Spleen (tissue), 13 donors: ENCODE measurements around the gene LMOD1. TPM values are rescaled to one million over a fixed set of nuclear protein-coding genes. Genes with fewer than 3 reads are reported as not detected.
A peak's percentile ranks its signal among the peaks of the same experiment; 100 is the strongest.

Experiments
- DNase-seq: peaks from one replicate; pipeline ENCODE4 v3.0.0-alpha.2; 2020
- H3K27ac ChIP-seq, 8 donors: fragments of 200-600 bp; sonication (generic) in 7 of 8; 1 replicate in 4 of 8; 2 replicates in 4 of 8; pipeline versions ENCODE4 v1.5.0 to v1.8.0; 2016 to 2021; ENCODE audit warnings: inconsistent platforms in 4 of 8, mild to moderate bottlenecking in 4 of 8, moderate library complexity in 1 of 8
- H3K27me3 ChIP-seq, 7 donors: fragments of 200-600 bp; sonication (generic) in 6 of 7; replicated peaks in 1 of 7; 1 replicate in 4 of 7; 2 replicates in 3 of 7; pipeline versions ENCODE4 v1.5.0 to v1.8.0; 2016 to 2021; ENCODE audit warnings: inconsistent platforms in 3 of 7, mild to moderate bottlenecking in 1 of 7
- H3K36me3 ChIP-seq, 6 donors: fragments of 200-600 bp; sonication (generic) in 5 of 6; 1 replicate in 4 of 6; 2 replicates in 2 of 6; pipeline versions ENCODE4 v1.5.0 to v1.8.0; 2016 to 2021; ENCODE audit warnings: inconsistent platforms in 2 of 6
- H3K4me1 ChIP-seq, 6 donors: fragments of 200-600 bp; sonication (generic) in 5 of 6; 1 replicate in 3 of 6; 2 replicates in 3 of 6; pipeline versions ENCODE4 v1.5.0 to v1.8.0; 2016 to 2021; ENCODE audit warnings: inconsistent platforms in 3 of 6
- H3K4me3 ChIP-seq, 8 donors: fragments of 200-600 bp; sonication (generic) in 7 of 8; 1 replicate in 4 of 8; 2 replicates in 4 of 8; pipeline versions ENCODE4 v1.5.0 to v1.8.0; 2016 to 2021; ENCODE audit warnings: inconsistent platforms in 4 of 8, mild to moderate bottlenecking in 4 of 8, moderate library complexity in 2 of 8
- H3K9me3 ChIP-seq, 8 donors: fragments of 200-600 bp; sonication (generic) in 7 of 8; 1 replicate in 4 of 8; 2 replicates in 4 of 8; pipeline versions ENCODE4 v1.5.0 to v1.8.0; 2016 to 2021; ENCODE audit warnings: inconsistent platforms in 4 of 8
- CTCF ChIP-seq, 11 experiments: fragments of 200-600 bp in 7 of 11; fragments of 450-650 bp in 4 of 11; sonication (generic) in 4 of 11; IDR thresholded peaks in 8 of 11; conservative IDR thresholded peaks in 3 of 11; 1 replicate in 7 of 11; 2 replicates in 4 of 11; pipeline versions ENCODE4 v1.4.0 to v1.8.0; 2016 to 2021; ENCODE audit warnings: antibody characterized with exemption in 11 of 11, inconsistent platforms in 4 of 11, mild to moderate bottlenecking in 1 of 11
- POLR2A ChIP-seq, 3 donors: fragments of 450-650 bp; IDR thresholded peaks; one replicate each; pipeline ENCODE4 v1.5.1; 2017; ENCODE audit warnings: antibody characterized with exemption in 3 of 3, mild to moderate bottlenecking in 1 of 3
- POLR2AphosphoS5 ChIP-seq, 3 donors: sonication (generic); formaldehyde crosslinking; IDR thresholded peaks; one replicate each; pipeline ENCODE4 v1.5.1; 2017; ENCODE audit warnings: antibody characterized with exemption in 3 of 3
- WGBS, 5 donors: extraction: QIAGEN DNeasy Blood & Tissue Kit in 3 of 5; methylation state at CpG; one replicate each; pipeline versions ENCODE4 v1.1.5 to v1.1.7; 2013 to 2018; 5-methylcytosine and 5-hydroxymethylcytosine counted together
- intact Hi-C: fragments of 100-400 bp; cut with DNase I; formaldehyde crosslinking; loops from one replicate; pipeline ENCODE4 v1.15.0; 2023; ENCODE audit warnings: low total_unique reads
- long read RNA-seq, 2 donors: transcript quantifications; one replicate each; lab custom pipeline, GENCODE V29; 2026
- polyA plus RNA-seq, 3 donors: library from polyadenylated mRNA; stranded (reverse); fragments of 200-250 nt; gene quantifications; one replicate each; pipeline ENCODE4 v1.2.1, GENCODE V29; 2013
- total RNA-seq, 7 donors: library from RNA; depleted of rRNA in 3 of 7; stranded (reverse); fragments of >200 nt in 3 of 7; fragmentation: NEBNext Ultra II Directional in 4 of 7; extraction: Animal tissue kit (Norgen Biotek cat#: 25700) in 4 of 7; gene quantifications; one replicate each; pipeline versions ENCODE4 v1.1.0 to v1.2.1, GENCODE V29; 2016 to 2021
- donor health status: healthy with polysubstance abuse.
- donor health status: DM: no; HTN: no; CAD: no; lungs with moderate emphysema.
- donor health status: DM: no; HTN: no; CAD: no.
- donor health status: Bipolar disorder and iron deficiency.
- donor health status: healthy.
- donor health status: DM: no; HTN: no; CAD: no.
- donor health status: DM: yes; HTN: yes; CAD: no.

The LMOD1 gene
- total RNA-seq (10 to 100 TPM; 10.2 to 21.0 (median 12.5) TPM), polyA plus RNA-seq (10 to 100 TPM in 1 of 3 donors, 1 to 10 TPM in 2; 4.2 to 11.5 (median 7.6) TPM)
- long read RNA-seq, donor 1 = 0 reads
- long read RNA-seq, donor 2 = 0 reads

- H3K36me3 ChIP-seq = no peaks in the 10 kb centered on the region
- peak within 1 kb of the TSS in 7 of 8 donors; percentile 70 to 83 (median 76) for H3K27ac ChIP-seq
- WGBS, 5 donors = 5 to 7% (median 6%) methylated on average over 27 to 28 of the region's 28 CpGs
- H3K27me3 ChIP-seq = peaks cover 0 to 54% (median 23%) of the 10 kb centered on the region in 7 donors
- peak; percentile 79 for DNase-seq
- TF ChIP-seq POLR2A (IDR thresholded peaks at IDR 0.05) = peak in 1 of 3 donors; percentile 56
- peak; percentile 85 to 88 (median 86) for TF ChIP-seq POLR2AphosphoS5 (IDR thresholded peaks at IDR 0.05)
- no peak for TF ChIP-seq CTCF (IDR thresholded peaks at IDR 0.05 in 8 of 11, conservative IDR thresholded peaks at IDR 0.05 in 3 of 11)
- H3K4me1 ChIP-seq = peaks cover 0 to 16% (median 5%) of the 10 kb centered on the region in 6 donors
- no peaks in the 10 kb centered on the region for H3K9me3 ChIP-seq
- peak within 1 kb of the TSS; percentile 11 to 64 (median 36) for H3K4me3 ChIP-seq
- intact Hi-C loops = no loop called here
Observed at GRCh38 chr1:201946224-201946908, at the start of gene LMOD1. LMOD1 (minus strand) TSS chr1:201946548; CDS start chr1:201946340, 208 bp downstream.

DNA sequence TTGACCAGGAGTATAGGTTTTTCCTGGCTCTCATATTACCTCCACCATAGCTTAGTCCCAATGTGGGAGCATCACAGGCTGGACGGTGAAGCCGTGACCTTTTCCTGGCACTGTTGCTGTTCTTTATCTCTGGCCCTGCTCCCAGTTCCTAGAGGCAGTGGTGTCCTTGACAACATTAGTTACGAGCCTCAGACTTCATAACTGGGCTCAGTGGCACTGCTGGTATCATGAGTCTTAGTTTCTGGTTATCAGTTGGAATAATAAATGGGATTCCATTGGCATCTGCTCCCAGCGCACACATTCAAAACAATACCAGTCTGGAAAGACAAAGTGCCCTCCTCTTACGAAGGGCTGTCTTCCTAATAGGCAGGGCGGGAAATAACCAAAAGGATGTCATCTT lies 44.1 kb upstream of the LMOD1 start:
- peak; percentile 38 for DNase-seq
- peak in 1 of 3 donors; percentile 11 for TF ChIP-seq POLR2AphosphoS5 (IDR thresholded peaks at IDR 0.05)
- TF ChIP-seq POLR2A (IDR thresholded peaks at IDR 0.05) = no peak
- no peak overlapping the region for H3K4me3 ChIP-seq

GRCh38 chr1:201989354-201990128 lies 43.2 kb upstream of the LMOD1 start:
- TF ChIP-seq POLR2A (IDR thresholded peaks at IDR 0.05) = no peak
- TF ChIP-seq CTCF (IDR thresholded peaks at IDR 0.05 in 8 of 11, conservative IDR thresholded peaks at IDR 0.05 in 3 of 11) = no peak
- TF ChIP-seq POLR2AphosphoS5 (IDR thresholded peaks at IDR 0.05) = no peak
- Histone ChIP-seq H3K27me3 (no peaks in the 10 kb centered on the region), H3K27ac (peak overlapping the region in 3 of 8 donors; percentile 25 to 43 (median 39)), H3K4me1 (peaks cover 0 to 24% (median 10%) of the 10 kb centered on the region in 6 donors), H3K4me3 (no peak overlapping the region), H3K9me3 (no peaks in the 10 kb centered on the region), H3K36me3 (peaks cover 0 to 69% (median 49%) of the 10 kb centered on the region in 6 donors)
- WGBS, 5 donors = 91 to 95% (median 93%) methylated on average over 10 of the region's 10 CpGs
- DNase-seq = peak; percentile 16
- intact Hi-C loops = no loop called here

More for the DNA sequence above, 44.1 kb upstream of the LMOD1 start:
- peak overlapping the region in 4 of 8 donors; percentile 25 to 43 (median 36) for H3K27ac ChIP-seq
- no peaks in the 10 kb centered on the region for H3K27me3 ChIP-seq
- peaks cover 0 to 23% (median 5%) of the 10 kb centered on the region in 6 donors for H3K4me1 ChIP-seq
- no peaks in the 10 kb centered on the region for H3K9me3 ChIP-seq
- intact Hi-C loops = no loop called here
- peaks cover 0 to 78% (median 54%) of the 10 kb centered on the region in 6 donors for H3K36me3 ChIP-seq
- 65 to 78% (median 73%) methylated on average over 6 of the region's 6 CpGs for WGBS, 5 donors

GRCh38 chr1:201988601-201989000 lies 42.3 kb upstream of the LMOD1 start:
- Histone ChIP-seq H3K27ac (no peak overlapping the region), H3K27me3 (no peaks in the 10 kb centered on the region), H3K4me1 (peaks cover 4 to 33% (median 19%) of the 10 kb centered on the region in 6 donors), H3K9me3 (no peaks in the 10 kb centered on the region), H3K4me3 (no peak overlapping the region), H3K36me3 (peaks cover 0 to 60% (median 45%) of the 10 kb centered on the region in 6 donors)
- TF ChIP-seq CTCF (IDR thresholded peaks at IDR 0.05 in 8 of 11, conservative IDR thresholded peaks at IDR 0.05 in 3 of 11) (no peak), POLR2AphosphoS5 (IDR thresholded peaks at IDR 0.05) (no peak), POLR2A (IDR thresholded peaks at IDR 0.05) (no peak)
- WGBS, 5 donors = 80 to 95% (median 90%) methylated on average over 6 to 7 of the region's 7 CpGs
- peak; percentile 41 for DNase-seq
- intact Hi-C loops = no loop called here
